ENCODE data around the gene LUZP2.

Gene LUZP2

DNA sequence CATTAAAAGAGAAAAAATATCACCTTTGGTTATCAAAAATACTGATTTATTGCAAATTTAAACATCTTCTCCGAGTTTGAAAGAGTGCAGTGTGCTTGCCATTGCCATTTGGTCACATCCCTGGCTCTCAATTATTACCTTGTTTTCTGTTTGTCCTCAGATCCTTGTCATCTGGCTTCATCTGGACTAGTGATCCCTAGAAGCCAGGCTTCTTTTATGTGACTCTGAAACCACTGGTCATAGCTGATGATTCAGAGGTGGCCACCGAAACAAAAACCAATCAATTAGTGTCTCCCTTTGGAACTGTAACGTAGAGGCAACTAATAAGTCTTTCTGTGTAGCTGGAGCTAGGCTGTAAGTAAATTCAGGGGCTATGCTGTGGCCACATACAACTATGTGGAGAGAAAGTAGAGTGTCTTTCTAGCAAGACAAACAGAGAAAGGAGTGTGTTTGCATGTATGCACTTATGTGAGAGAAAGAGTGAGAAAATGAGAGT lies 237.9 kb downstream of the LUZP2 start:
- DNase-seq: no peak

- no peak for DNase-seq
Observed at GRCh38 chr11:24738972-24739371, 242.1 kb downstream of the LUZP2 start.

- DNase-seq: no peak
Observed at GRCh38 chr11:24739637-24740036, 242.8 kb downstream of the LUZP2 start.

GRCh38 chr11:24747275-24748251 lies 250.7 kb downstream of the LUZP2 start:
- DNase-seq: no peak

DNA sequence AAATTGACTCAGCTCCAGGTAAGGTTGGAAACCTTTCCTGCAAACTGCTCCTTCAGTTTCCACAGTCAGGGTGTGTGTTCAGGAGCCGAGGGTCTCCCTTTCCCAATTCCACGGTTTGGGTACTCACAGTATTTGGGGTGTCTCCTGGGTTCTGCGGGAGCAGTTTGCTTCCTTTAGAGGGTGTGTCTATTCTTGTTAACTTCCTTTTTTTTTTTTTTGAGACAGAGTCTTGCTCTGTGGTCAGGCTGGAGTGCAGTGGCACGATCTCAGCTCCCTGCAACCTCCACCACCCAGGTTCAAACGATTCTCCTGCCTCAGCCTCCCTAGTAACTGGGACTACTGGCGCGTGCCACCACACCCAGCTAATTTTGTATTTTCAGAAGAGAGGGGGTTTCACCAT lies 251.4 kb downstream of the LUZP2 start:
- no peak for DNase-seq

DNA sequence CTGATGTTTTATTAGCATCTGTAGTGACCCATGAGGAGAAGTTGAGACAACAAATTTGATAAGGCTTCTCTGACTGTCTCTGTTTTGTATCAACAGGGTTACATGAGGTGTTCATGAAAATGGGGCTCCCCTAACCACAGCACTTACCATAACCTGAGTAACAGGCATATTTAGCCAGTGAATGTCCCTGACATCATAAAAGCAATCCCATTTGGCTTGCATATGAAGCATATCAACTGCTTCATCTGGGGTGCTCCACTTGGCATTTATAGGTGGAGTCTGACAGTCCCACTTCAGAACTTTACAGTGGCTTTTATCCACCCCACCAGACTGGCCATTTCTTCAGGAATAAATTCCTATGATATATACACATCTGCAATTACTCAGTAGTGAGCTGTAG lies 257.6 kb downstream of the LUZP2 start:
- DNase-seq: no peak

DNA sequence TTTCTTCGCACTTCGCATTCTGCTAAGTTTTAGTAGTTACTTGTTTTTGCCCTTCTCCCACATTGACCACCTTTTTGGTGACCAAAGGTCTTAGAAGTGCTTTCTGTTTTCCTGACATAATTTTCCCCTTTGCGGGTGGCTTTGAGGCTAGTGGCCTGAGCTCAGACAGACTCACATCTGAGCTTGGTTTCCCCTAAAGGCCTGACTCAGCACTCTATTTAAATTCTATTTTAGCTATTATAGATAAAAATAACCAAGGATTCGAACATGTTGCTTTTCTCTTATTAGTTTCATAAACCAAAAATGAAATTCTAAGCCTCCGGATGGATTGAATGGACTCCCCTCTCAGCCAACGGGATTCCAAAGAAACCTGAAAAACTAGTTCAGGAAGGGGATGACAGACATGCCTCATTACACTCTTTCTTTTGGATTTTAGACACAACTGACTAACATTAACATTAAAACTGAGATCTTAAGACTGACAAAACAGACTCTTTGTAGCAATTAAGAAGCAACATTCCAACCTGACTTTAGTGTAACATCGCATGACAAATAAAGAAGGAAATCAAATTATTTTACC lies 258.5 kb downstream of the LUZP2 start:
- DNase-seq: no peak

GRCh38 chr11:24759742-24760141 lies 262.9 kb downstream of the LUZP2 start:
- DNase-seq: no peak

DNA sequence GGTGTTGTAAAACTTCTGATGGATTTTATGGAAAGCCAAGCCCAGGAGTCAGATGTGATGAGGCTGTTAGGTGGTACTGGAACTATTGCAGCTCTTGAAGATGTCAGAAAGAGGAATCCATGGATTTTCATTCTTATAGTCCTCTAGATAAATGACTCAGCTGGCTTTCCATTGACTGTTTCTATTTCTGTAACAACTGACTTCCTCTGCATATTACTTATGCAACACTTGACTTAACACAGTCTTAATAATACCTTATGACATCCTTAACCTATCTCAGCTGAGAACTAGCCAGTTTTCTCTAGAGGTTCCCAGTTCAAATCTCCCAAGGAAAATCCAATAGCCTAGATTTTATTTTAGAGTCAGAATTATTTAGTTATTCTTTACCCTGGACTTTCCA lies 263.8 kb downstream of the LUZP2 start:
- DNase-seq: no peak

GRCh38 chr11:24762076-24762475 lies 265.2 kb downstream of the LUZP2 start:
- no peak for DNase-seq

DNA sequence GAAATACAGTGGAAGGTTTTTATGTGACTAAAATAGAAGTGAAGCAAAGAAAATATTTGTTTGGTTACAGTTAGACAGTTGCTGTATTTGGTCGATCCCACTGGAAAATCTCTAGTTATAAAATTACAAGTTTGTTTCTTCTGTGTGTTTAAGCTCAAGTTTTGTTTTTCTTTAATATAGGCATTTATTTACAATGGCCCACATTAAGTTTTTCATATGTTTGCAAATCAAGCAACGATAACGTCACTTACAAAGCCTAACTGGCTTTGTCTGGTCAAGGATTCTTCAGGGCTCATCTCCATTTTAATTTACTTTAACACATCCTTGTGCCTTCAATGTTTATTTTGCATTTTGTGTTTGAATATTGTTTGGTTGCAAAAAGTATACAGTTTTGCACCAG lies 270.6 kb downstream of the LUZP2 start:
- DNase-seq: no peak

DNA sequence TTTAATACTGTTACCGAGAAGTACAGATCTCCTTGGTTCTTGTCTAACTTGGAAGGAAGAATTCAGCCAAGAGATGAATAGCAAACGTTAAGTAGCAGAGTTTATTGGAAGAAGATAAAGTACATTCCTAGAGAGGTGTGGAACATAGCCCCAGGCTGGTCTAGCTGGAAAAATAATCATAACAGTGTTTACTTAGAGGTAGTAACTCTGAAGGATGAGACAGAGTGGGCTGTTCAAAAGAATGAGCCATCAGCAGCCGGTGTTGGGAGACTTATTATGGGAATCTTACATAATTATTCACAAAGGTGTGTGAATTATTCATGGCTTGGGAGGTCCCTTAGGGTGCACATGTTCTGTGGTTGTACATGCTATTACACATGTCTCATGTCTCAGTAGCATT lies 276.5 kb downstream of the LUZP2 start:
- no peak for DNase-seq

GRCh38 chr11:24779791-24780190 lies 282.9 kb downstream of the LUZP2 start:
- DNase-seq: no peak

- DNase-seq: no peak
Observed at GRCh38 chr11:24781288-24781687, 284.4 kb downstream of the LUZP2 start.

DNA sequence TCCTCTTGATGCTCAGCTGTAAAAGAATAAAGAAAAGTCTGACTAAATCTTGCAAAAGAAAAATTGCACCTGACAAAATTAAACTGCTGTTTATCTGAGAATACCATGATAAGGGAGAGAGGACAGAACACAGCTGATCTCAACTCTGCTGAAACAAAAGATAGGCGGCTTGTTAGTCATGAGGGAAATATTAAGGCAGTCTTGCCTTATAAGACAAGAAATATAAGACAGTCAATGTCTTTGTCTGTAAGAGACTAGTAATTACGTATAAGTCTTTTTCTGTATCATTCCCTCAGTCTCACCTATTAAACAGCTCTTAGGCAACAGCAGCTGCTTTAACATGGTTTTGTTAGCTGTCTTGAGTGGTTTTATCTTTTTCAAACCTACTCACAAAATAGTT lies 296.6 kb downstream of the LUZP2 start:
- no peak for DNase-seq

DNA sequence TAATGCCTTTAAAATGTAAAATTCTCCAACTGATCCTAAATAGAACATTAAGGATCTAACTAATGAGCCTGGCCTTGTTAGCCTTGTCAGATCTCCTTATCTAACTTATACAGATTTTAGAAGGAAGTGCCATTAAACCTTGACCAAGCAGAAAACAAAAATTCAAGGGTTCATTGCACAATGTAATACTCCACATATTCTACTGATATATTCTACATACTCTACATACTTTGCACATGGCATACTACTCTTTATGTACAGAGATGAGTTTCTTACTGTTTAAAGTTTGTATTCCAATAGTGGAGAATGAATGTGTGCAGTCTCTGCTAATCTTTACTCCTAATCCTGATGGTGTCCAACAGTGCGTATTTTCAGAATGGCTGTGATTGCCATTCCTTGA lies 297.2 kb downstream of the LUZP2 start:
- DNase-seq: no peak

- DNase-seq: no peak
Observed at GRCh38 chr11:24805671-24806070, 308.8 kb downstream of the LUZP2 start.

DNA sequence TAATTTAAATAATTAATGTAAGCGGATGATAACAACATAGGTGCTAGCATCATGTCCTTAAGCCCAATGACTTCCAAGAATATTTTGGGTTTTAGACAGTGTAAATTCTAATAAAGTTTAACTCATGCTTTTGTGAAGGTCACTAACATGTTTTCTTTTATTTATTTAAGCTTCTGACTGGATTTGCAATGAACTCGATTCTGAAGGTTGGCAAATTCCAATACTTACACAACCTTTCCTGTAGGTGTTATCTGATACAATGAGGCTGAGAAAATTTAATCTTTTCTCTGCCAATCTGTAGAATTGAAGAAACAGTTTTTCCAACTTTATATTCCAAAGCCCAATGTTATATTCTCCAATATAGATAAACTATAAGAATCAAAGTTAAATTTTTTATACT lies 311.3 kb downstream of the LUZP2 start:
- no peak for DNase-seq

DNA sequence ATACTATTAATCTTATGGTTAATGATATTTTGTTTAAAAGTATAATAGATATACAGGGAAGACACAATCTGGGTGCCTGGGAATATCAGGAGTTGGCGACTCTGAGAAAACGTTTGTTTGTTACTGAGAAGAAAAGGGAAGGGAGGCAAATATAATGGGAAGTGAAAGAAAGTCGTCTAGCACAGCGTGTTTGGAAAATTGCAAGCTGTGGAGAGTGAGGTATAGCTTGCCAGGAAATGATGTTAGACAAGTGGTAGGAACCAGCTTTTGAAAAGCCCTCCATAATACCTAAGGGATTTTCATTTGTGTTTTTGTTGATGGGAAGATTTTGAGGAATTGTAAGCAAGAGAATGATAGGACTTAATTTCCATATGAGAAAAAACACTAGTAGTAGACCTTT lies 322.2 kb downstream of the LUZP2 start:
- no peak for DNase-seq

DNA sequence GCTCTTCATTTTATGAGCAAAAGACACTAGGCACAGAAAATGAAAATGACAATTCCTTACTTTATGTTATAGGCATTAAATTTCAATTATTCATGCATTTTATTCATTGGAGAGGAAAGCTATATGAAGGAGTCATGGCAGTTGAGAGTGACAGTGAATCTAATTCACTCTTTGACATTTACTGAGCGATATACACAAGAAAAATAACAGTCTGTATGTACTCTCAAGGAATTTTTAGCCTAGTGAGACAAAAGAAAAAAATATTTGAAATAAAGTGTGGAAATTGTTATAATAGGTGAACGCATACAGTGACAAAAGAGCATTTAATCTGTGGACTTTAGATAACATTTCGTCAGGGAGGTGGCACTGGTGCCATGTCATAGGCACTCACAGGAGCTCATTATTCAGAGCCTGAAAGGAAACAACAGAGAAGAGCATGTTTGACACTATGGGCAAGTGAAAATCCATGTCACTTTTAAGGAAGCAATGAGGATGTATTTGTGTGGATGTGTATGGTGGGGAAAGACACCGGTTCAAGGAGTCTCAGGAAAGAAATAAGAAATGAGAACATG lies 323.1 kb downstream of the LUZP2 start:
- DNase-seq: no peak

- DNase-seq: no peak
Observed at GRCh38 chr11:24820541-24820940, 323.7 kb downstream of the LUZP2 start.

GRCh38 chr11:24828938-24829605 lies 332.2 kb downstream of the LUZP2 start:
- no peak for DNase-seq

GRCh38 chr11:24833573-24833972 lies 336.7 kb downstream of the LUZP2 start:
- no peak for DNase-seq
